ENCODE results near the gene VSIG1.

Gene VSIG1

GRCh38 chrX:108044554-108045256 is at the start of gene VSIG1:
Gene VSIG1 (plus strand): TSS chrX:108045065. CDS start chrX:108045131, 66 bp downstream.
- no peak for DNase-seq

- DNase-seq = no peak
Observed at GRCh38 chrX:107996124-107996523, 48.7 kb upstream of the VSIG1 start.

DNA sequence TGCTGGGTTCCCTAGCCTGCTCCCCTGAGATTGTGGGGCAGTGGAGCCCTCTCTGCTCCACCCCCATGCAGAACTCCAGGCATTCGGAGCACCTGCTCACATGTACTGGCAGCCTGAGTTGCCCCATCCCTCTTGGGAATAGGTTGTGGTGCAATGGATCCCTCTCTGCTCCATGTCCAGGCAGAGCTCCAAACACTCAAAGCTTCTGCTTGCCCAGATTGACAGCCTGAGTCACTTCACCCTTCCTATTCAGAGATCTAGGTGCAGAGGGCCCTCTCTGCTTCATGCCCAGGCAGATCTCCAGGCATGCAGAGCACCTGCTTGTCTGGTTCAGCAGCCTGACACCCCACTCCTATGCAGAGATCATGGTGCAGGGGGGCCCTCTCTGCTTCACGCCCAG is 44.1 kb upstream of the VSIG1 start:
- no peak for DNase-seq

- DNase-seq = peak; percentile 23 to 44 (median 42)
Observed at GRCh38 chrX:108001218-108001814, 43.5 kb upstream of the VSIG1 start.

DNA sequence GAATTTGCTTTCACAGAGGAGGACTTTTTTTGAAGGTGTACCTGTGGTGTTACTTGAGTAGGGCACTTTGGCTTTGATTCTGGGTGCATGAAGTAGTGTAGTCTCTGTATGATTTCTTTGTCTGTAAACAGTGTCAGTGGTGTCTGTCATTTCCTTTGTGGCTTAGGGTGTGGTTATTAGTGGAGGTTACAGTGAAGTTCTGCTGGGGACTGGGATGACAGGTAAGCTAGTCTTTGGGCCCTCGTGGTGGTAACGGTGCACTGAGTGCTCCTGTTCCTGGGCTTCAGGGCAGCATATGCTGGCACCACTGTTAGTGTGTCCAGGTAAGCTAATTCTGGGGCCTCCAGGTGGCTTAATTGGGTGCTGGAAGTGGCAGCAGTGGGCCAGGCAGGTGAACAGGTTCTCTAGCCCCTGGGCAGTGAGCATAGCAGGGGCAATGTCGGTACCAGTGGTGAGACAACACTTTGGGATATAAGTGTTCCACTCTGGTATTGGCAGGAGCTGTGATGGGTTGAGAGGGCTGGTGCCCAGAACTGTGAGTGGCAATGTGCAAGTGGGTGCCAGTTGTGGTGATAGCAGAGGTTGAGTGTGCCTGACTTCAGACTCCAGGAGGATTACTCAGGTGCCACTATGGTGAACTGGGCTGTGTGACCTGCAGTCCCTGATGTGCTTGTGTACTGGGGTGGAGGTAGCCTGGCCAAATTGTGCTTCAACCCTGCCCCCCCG is 26.0 kb upstream of the VSIG1 start:
- DNase-seq = no peak

- DNase-seq = no peak
Observed at GRCh38 chrX:108019382-108019875, 25.4 kb upstream of the VSIG1 start.

- peak in 2 of 3 donors; percentile 24 to 27 for DNase-seq
Observed at GRCh38 chrX:108020631-108021030, 24.2 kb upstream of the VSIG1 start.

DNA sequence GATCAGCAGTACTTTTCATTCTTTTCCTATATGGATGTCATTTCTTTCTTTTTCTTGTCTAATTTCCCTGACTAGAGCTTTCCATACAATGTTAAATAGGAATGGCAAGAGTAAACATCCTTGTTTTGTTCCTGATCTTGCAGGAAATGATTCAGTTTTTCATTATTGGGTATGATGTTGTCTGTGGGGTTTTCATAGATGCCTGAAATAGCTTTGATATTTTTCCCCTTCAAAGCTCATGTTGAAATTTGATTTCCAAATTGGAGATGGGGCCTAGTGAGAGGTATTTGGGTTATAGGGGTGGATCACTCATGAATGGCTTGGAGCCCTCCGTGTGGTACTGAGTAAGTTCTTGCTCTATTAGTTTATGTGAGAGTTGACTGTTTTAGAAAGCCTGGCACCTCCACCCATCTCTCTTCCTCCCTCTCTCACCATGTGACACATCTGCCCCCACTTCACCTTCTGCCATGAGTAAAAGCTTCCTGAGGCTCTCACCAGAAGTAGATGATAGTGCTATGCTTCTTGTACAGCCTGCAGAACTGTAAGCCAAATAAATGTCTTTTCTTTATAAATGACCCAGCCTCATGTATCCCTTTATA is 22.3 kb upstream of the VSIG1 start:
- DNase-seq = no peak

- DNase-seq = no peak
Observed at GRCh38 chrX:108025376-108025775, 19.5 kb upstream of the VSIG1 start.

DNA sequence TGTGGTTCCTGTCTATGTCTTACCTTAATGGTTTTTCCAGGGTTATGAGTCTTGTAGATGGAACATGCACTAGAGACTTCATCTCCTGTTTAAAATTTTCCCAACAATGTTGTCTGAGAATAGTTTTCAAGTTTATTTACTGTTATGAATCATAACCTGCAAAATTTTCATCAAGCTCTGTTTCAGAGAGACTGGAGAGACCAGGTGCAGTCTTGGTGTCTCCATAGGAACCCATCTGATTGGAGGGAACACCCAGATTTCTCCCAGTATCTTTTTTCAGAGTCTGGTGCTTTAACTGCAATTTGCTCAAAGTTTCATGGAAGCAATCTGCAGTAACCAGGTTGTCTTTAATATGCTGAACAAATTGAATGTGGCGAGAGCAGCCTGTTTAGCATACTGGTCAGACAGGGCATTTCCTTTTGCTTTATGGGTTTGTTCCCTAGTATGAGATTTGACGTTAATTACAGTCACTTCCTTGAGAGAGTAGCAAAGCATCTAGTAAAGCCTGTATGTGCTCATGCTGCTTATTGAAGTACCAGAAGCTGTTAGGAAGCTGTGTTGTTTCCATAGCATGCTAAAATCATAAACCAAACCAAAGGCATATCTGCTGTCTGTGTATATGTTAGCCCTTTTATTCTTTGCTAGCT is 18.8 kb upstream of the VSIG1 start:
- DNase-seq = no peak

- peak; percentile 6 to 55 (median 45) for DNase-seq
Observed at GRCh38 chrX:108028854-108029253, 16.0 kb upstream of the VSIG1 start.

DNA sequence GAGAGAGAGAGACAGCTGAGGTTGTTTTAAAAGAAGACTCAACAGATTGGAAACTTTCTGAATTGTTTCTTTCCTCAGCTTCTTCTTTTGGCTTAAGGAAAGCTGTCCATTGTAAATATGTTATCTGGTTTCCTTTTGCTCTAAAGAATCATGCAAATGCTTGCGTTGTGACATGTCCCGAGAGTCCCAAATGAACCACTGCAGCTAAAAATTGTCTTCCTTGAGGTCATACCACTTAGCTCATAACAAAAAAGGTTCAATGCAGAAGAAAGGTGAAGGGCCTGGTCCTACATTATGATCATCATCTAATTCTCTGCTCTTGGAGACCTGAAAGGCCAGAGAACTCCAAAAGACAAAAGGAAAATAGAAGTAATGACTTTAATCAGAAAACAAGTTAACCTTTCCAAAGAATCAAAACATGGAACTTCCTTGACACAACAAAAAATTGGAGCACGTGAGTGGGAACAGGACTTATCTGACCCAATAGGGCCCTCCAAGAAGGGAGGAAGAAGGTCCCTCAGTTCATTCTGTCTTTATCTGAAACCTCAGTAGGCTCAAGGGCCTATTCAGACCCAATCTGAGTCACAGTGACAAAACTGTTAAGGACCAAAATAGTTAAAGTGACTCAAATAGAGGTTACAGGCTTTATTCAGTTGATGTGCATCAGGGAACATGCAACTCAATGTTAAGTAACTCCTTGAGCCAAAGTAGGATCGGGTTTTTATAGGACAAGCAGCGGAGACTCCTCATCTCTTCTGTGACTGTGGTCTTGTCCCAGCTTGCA is 14.7 kb upstream of the VSIG1 start:
- no peak for DNase-seq

DNA sequence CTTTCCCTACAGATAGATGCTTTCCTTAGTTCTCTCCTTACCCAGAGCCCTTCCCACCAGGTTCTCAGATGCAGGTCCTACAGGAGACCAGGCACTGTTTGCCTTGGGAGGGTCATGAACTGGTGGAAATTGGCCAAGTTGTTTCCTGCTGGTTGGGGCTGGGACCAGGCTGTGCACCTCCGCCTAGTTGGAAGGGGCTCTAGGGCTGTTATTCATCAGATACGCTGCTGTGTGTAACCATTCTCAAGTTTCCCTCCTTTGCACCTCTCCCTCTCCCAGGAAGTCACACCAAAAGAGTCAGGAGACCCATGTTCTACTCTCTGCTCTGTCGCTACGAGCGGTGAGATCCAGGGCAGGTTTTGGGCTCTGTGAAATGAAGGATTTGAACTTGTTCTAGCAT is 11.9 kb upstream of the VSIG1 start:
- no peak for DNase-seq

DNA sequence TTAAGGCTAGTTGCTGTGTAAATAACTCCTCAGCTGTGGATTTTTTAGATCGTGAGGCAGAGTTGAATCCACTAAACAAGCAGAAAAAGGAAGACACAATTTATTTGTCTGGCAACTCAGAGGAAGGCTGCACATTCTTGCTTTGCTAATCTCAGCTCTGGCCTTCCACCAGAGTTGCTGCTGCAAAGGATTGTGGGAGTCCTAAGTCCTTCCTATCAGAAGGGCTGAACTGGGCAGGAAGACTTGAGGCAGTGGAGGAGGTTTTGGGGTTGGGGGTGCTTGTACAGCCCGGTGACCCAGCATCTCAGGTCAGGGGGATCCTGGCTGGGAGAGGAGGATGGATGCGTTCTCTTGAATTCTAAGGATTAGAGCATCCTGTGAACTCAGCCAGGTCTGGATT is 11.0 kb upstream of the VSIG1 start:
- DNase-seq = no peak

- no peak for DNase-seq
Observed at GRCh38 chrX:108034725-108035124, 10.1 kb upstream of the VSIG1 start.

- peak; percentile 65 to 85 (median 71) for DNase-seq
Observed at GRCh38 chrX:108036298-108036973, 8.4 kb upstream of the VSIG1 start.

DNA sequence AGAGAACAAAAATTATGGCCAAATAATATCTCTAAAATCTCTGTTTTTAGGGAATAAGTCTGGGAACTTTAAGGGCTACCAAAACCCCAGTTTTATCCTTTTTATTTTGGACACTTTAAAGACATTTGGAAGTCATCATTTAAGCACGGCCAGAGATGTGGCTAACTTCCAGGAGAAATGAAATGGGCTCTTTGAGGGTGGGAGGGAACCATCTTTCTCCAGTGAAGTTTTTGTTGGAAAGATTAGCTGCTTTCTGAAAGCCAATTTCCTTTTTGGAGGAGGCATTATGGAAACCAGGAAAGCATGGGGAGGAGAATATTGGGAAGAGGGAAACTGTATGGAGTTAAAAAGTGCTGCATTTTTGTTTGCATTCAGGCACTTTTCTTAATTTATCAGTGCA is 4.8 kb downstream of the VSIG1 start:
- no peak for DNase-seq

- DNase-seq = no peak
Observed at GRCh38 chrX:108053218-108053617, 8.4 kb downstream of the VSIG1 start.

GRCh38 chrX:108055546-108055945 is 10.7 kb downstream of the VSIG1 start:
- DNase-seq = no peak

GRCh38 chrX:108059801-108060200 is 14.9 kb downstream of the VSIG1 start:
- DNase-seq = no peak

- no peak for DNase-seq
Observed at GRCh38 chrX:108064001-108064400, 19.1 kb downstream of the VSIG1 start.

DNA sequence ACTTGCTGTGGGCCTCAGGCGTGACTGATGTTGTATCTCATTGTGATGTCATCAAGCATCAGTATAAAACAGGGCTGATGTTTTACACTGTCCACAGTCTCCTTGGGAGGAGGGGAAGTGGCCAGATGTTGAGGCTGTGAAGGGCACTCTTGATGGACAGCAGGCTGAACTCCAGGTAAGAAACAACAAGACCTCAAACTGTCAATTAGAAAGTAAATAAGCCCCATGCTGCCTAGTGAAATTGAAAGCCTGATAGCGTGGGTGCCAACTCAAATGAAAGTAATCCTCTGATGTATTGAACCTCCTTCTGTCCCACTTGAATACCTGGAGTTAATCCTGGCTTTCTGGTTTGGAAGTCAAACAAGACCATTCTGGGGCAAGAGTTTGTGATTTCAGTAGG is 19.7 kb downstream of the VSIG1 start:
- DNase-seq = no peak

Measured in suppressor macrophage treated with lipopolysaccharide for 1 hour (primary cell).